HepG2 (cell line): Measurements from ENCODE around the gene CBLN3. TPM values are rescaled to one million over a fixed set of nuclear protein-coding genes. Genes with fewer than 3 reads are reported as not detected.

Source experiments
- AGO2 ChIP-seq: fragments of 200-400 bp; formaldehyde crosslinking; optimal IDR thresholded peaks from 2 replicates; pipeline ENCODE3; 2017; ENCODE audit warnings: mild to moderate bottlenecking, low read depth, low read length, moderate library complexity
- CENPT ChIP-seq: sonication (generic); formaldehyde crosslinking; IDR thresholded peaks from 2 replicates; pipeline ENCODE4 v1.8.0; 2022; ENCODE audit warnings: low read depth, mild to moderate bottlenecking, moderate library complexity, missing genetic modification reagents
- DMAP1 ChIP-seq: IDR thresholded peaks from 2 replicates; pipeline ENCODE4 v1.6.1; 2016
- EP300 ChIP-seq, 3 experiments: sonication (generic) in 1 of 3; formaldehyde crosslinking in 1 of 3; IDR thresholded peaks; 2 replicates each; pipeline versions ENCODE4 v1.5.1 to v1.6.1; 2011 to 2020; ENCODE audit warnings: low read depth in 2 of 3, low read length in 2 of 3, borderline replicate concordance in 1 of 3, improper control_type of control experiment in 1 of 3, mild to moderate bottlenecking in 1 of 3, missing genetic modification reagents in 1 of 3, moderate library complexity in 1 of 3
- NFIC ChIP-seq: IDR thresholded peaks from 2 replicates; pipeline ENCODE4 v1.6.1; 2012; ENCODE audit warnings: mild to moderate bottlenecking, low read length, inconsistent platforms
- REPIN1 ChIP-seq: sonication (generic); formaldehyde crosslinking; IDR thresholded peaks from 2 replicates; pipeline ENCODE4 v1.8.0; 2022; ENCODE audit warnings: missing genetic modification reagents, low read depth, mild to moderate bottlenecking, borderline replicate concordance
- SALL2 ChIP-seq: sonication (generic); formaldehyde crosslinking; IDR thresholded peaks from 2 replicates; pipeline ENCODE4 v1.8.1; 2023; ENCODE audit warnings: mild to moderate bottlenecking, missing genetic modification reagents, inconsistent platforms
- ZKSCAN5 ChIP-seq: sonication (generic); formaldehyde crosslinking; IDR thresholded peaks from 2 replicates; pipeline ENCODE4 v1.5.1; 2020; ENCODE audit warnings: mild to moderate bottlenecking, missing genetic modification reagents
- ZNF224 ChIP-seq: sonication (generic); formaldehyde crosslinking; IDR thresholded peaks from 2 replicates; pipeline ENCODE4 v1.5.0; 2020; ENCODE audit warnings: mild to moderate bottlenecking, missing genetic modification reagents
- ZNF232 ChIP-seq: sonication (generic); formaldehyde crosslinking; IDR thresholded peaks from 2 replicates; pipeline ENCODE4 v1.4.0; 2020; ENCODE audit warnings: missing genetic modification reagents, borderline replicate concordance
- ZNF552 ChIP-seq: sonication (generic); formaldehyde crosslinking; IDR thresholded peaks from 2 replicates; pipeline ENCODE4 v1.9.0; 2022; ENCODE audit warnings: missing genetic modification reagents, mild to moderate bottlenecking, borderline replicate concordance
- ZNF567 ChIP-seq: sonication (generic); formaldehyde crosslinking; IDR thresholded peaks from 2 replicates; pipeline ENCODE4 v1.8.1; 2023; ENCODE audit warnings: mild to moderate bottlenecking, missing genetic modification reagents, borderline replicate concordance
- ZSCAN25 ChIP-seq: sonication (generic); formaldehyde crosslinking; IDR thresholded peaks from 2 replicates; pipeline ENCODE4 v1.8.0; 2022; ENCODE audit warnings: mild to moderate bottlenecking, missing genetic modification reagents
- polyA plus RNA-seq, 8 experiments: library from polyadenylated mRNA; depleted of rRNA in 3 of 8; stranded (reverse) in 7 of 8; unstranded in 1 of 8; fragments of >200 nt; fragmentation: Illumina TruSeq in 4 of 8; extraction: Trizol in 4 of 8; gene quantifications; 2 replicates each; pipeline versions ENCODE4 v1.2.1 to v1.2.3, GENCODE V29; 2011 to 2016; ENCODE audit warnings: low read depth in 4 of 8, missing spikeins in 1 of 8, mixed read lengths in 1 of 8; ENCODE audit not compliant: insufficient read depth in 1 of 8
- total RNA-seq, 5 experiments: library from RNA; depleted of rRNA; stranded (reverse); fragments of >200 nt; fragmentation: Illumina TruSeq; extraction: Trizol; gene quantifications; 2 replicates each; pipeline ENCODE4 v1.2.3, GENCODE V29; 2016; ENCODE audit warnings: low read depth in 1 of 5
- TF ChIP-seq, protein P1 (sequence below): sonication (generic); formaldehyde crosslinking; IDR thresholded peaks from 2 replicates; pipeline ENCODE4 v1.4.0; 2020; ENCODE audit warnings: mild to moderate bottlenecking, missing genetic modification reagents
- TF ChIP-seq, protein P2 (sequence below): sonication (generic); formaldehyde crosslinking; IDR thresholded peaks from 2 replicates; pipeline ENCODE4 v1.8.0; 2022; ENCODE audit warnings: mild to moderate bottlenecking, missing genetic modification reagents, moderate library complexity
- TF ChIP-seq, protein P3 (sequence below): sonication (generic); formaldehyde crosslinking; IDR thresholded peaks from 2 replicates; pipeline ENCODE4 v1.9.0; 2021; ENCODE audit warnings: missing genetic modification reagents, mild to moderate bottlenecking, borderline replicate concordance
- TF ChIP-seq, protein P4 (sequence below): sonication (generic); formaldehyde crosslinking; IDR thresholded peaks from 2 replicates; pipeline ENCODE4 v1.8.0; 2022; ENCODE audit warnings: missing genetic modification reagents, mild to moderate bottlenecking, inconsistent platforms, borderline replicate concordance
- TF ChIP-seq, protein P5 (sequence below): sonication (generic); formaldehyde crosslinking; conservative IDR thresholded peaks from 2 replicates; pipeline ENCODE4 v1.4.0; 2020; ENCODE audit warnings: mild to moderate bottlenecking, missing genetic modification reagents, moderate library complexity

Gene CBLN3
- total and polyA plus RNA-seq, 2 of the 13 experiments (the other 11 are each of a cell fraction or from before 2014, with no cell fraction given): 0.66 to 0.98 TPM

DNA sequence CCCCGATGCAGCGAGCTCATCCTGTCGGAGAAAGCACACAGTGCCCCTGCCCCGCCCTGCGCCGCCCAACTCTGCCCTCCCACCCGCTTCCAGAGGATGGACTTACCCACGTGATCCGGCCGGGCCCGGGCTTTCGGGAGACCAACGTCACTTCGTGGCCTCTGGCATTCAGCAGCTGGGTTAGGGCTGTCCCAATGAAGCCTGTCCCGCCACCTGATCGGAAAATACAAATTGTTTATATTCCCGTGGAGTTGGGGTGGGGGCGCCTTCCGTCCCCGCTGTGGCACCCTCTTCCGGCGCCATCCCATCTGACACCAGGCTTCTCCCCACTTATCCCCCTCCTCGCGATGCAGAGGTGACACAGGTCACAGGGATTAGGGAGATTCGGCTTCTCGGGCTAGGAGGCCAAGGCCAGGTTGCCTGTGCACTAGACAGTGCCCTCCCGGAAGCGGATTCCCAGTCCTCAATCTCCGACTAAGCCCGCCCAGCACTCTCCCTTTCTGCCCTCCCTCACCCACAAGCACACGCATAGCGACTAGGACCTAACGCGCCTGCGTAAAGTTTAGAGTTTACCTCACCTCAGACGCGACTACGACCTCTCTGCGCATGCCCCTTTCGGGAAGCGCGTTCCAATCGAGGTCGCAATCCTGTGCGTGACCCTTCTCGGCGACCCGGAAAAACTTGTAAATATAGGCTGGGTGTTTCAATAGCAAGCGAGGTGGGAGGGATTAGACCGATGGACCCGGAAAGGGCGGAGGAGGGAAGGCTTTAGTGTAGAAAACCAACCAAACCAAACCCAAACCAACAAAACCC is 13.0 kb upstream of the CBLN3 start, which contains the start of gene SDR39U1 (continued):
- TF ChIP-seq, protein P1, sequence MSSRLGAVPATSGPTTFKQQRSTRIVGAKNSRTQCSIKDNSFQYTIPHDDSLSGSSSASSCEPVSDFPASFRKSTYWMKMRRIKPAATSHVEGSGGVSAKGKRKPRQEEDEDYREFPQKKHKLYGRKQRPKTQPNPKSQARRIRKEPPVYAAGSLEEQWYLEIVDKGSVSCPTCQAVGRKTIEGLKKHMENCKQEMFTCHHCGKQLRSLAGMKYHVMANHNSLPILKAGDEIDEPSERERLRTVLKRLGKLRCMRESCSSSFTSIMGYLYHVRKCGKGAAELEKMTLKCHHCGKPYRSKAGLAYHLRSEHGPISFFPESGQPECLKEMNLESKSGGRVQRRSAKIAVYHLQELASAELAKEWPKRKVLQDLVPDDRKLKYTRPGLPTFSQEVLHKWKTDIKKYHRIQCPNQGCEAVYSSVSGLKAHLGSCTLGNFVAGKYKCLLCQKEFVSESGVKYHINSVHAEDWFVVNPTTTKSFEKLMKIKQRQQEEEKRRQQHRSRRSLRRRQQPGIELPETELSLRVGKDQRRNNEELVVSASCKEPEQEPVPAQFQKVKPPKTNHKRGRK (CRISPR knock-in tag): no peak; the same call in 1 of the 2 replicates
- TF ChIP-seq, protein P2, sequence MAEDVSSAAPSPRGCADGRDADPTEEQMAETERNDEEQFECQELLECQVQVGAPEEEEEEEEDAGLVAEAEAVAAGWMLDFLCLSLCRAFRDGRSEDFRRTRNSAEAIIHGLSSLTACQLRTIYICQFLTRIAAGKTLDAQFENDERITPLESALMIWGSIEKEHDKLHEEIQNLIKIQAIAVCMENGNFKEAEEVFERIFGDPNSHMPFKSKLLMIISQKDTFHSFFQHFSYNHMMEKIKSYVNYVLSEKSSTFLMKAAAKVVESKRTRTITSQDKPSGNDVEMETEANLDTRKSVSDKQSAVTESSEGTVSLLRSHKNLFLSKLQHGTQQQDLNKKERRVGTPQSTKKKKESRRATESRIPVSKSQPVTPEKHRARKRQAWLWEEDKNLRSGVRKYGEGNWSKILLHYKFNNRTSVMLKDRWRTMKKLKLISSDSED: no peak
- TF ChIP-seq ZNF552 (CRISPR knock-in tag) (peak; percentile 65; the same call in 1 of the 2 replicates), ZNF224 (CRISPR knock-in tag) (peak; percentile 99), ZKSCAN5 (CRISPR knock-in tag) (no peak), DMAP1 (CRISPR knock-in tag) (peak; percentile 97), ZNF232 (CRISPR knock-in tag) (no peak), CENPT (CRISPR knock-in tag) (no peak), SALL2 (CRISPR knock-in tag) (peak; percentile 96; the same call in 1 of the 2 replicates), ZNF567 (CRISPR knock-in tag) (peak; percentile 99), NFIC (no peak), REPIN1 (CRISPR knock-in tag) (peak; percentile 92), EP300 (IDR thresholded peaks at IDR 0.05; ENCODE audit: low read depth in 2 of 2, low read length in 2 of 2) (0 out of 4 replicates have a peak, but pooled peaks have one; percentile 44 to 47), EP300 (CRISPR knock-in tag; IDR thresholded peaks at IDR 0.05; ENCODE audit: borderline replicate concordance) (no peak), ZSCAN25 (CRISPR knock-in tag) (no peak), AGO2 (peak; percentile 99)
- TF ChIP-seq, protein P3, sequence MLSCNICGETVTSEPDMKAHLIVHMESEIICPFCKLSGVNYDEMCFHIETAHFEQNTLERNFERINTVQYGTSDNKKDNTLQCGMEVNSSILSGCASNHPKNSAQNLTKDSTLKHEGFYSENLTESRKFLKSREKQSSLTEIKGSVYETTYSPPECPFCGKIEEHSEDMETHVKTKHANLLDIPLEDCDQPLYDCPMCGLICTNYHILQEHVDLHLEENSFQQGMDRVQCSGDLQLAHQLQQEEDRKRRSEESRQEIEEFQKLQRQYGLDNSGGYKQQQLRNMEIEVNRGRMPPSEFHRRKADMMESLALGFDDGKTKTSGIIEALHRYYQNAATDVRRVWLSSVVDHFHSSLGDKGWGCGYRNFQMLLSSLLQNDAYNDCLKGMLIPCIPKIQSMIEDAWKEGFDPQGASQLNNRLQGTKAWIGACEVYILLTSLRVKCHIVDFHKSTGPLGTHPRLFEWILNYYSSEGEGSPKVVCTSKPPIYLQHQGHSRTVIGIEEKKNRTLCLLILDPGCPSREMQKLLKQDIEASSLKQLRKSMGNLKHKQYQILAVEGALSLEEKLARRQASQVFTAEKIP: no peak
- TF ChIP-seq, protein P4, sequence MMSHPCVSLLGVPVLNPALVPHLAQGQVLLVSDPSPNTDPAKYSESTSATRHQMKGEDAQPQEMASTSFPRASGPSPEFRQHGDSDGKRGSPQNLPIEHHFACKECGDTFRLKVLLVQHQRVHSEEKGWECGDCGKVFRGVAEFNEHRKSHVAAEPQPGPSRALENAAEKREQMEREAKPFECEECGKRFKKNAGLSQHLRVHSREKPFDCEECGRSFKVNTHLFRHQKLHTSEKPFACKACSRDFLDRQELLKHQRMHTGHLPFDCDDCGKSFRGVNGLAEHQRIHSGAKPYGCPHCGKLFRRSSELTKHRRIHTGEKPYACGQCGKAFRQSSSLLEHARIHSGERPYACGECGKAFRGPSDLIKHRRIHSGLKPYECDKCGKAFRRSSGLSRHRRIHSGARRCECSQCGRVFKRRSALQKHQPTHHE (CRISPR knock-in tag): peak; percentile 99
- TF ChIP-seq, protein P5, sequence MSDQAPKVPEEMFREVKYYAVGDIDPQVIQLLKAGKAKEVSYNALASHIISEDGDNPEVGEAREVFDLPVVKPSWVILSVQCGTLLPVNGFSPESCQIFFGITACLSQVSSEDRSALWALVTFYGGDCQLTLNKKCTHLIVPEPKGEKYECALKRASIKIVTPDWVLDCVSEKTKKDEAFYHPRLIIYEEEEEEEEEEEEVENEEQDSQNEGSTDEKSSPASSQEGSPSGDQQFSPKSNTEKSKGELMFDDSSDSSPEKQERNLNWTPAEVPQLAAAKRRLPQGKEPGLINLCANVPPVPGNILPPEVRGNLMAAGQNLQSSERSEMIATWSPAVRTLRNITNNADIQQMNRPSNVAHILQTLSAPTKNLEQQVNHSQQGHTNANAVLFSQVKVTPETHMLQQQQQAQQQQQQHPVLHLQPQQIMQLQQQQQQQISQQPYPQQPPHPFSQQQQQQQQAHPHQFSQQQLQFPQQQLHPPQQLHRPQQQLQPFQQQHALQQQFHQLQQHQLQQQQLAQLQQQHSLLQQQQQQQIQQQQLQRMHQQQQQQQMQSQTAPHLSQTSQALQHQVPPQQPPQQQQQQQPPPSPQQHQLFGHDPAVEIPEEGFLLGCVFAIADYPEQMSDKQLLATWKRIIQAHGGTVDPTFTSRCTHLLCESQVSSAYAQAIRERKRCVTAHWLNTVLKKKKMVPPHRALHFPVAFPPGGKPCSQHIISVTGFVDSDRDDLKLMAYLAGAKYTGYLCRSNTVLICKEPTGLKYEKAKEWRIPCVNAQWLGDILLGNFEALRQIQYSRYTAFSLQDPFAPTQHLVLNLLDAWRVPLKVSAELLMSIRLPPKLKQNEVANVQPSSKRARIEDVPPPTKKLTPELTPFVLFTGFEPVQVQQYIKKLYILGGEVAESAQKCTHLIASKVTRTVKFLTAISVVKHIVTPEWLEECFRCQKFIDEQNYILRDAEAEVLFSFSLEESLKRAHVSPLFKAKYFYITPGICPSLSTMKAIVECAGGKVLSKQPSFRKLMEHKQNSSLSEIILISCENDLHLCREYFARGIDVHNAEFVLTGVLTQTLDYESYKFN: peak; percentile 84
